GM10248 (cell line): ENCODE data around the gene PCNX2.
"Not testable (repeated sequence)": the region's sequence is repeated elsewhere in the genome, so short reads cannot be mapped to it uniquely, and the experiment has no call there.

Experiments
- CTCF ChIA-PET: fragments of 300-600 bp; sonication (Branson Sonifier 250); formaldehyde crosslinking; extraction: SDS; loops from one replicate; lab custom pipeline; 2021; ENCODE audit warnings: antibody characterized with exemption; lab: Yijun Ruan, JAX
- POLR2A ChIA-PET: fragments of 350-650 bp; sonication (Branson Sonifier 250); formaldehyde crosslinking; extraction: SDS; loops from one replicate; lab custom pipeline; 2020; ENCODE audit warnings: antibody characterized with exemption; lab: Yijun Ruan, JAX
- DNase-seq: peaks from one replicate; pipeline ENCODE4 v3.0.0; 2012; ENCODE audit errors: extremely low spot score
- TF ChIP-seq, protein P1 (sequence below): IDR thresholded peaks from 2 replicates; pipeline ENCODE4 v1.5.1; 2012; ENCODE audit warnings: mild to moderate bottlenecking, low read depth; ENCODE audit errors: extremely low read depth, missing control alignments, control extremely low read depth

PCNX2 gene

DNA sequence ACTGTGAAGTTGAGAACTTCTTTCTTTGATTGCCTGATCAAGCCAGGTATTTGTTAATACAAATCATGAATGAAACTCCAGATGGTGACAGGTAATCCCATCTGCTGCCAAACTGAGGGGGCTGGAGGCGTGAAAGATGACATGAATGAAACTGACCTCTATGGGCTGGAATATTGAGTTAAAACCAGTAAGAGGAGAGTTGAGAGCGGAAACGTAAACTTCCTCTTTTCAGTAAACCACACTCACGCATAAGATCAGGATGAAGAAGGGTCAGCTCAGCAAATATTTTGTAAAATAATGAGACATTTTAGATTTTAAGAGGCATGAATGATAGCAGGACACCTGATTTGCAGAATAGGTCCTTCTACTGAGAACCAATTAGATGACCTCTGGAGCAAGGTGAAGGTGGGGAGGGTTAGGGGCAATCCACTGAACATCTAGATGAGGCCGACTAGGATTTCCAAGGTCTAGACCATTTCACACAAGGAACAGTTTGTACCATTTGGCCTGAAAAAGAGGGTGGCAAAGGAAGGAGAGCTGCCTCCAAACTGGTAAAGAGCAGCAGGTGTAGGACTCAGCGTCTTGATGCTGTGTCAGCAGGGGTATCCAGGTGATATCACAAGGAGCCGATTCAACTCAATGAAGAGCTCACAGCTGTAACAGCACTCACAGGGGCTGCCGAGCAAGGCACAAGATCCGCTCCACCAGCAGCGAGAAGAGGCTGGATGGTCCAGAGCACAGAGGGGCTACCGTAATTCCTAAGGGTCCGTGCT lies 212.6 kb downstream of the PCNX2 start:
- POLR2A ChIA-PET: no interaction called here
- DNase-seq: no peak

DNA sequence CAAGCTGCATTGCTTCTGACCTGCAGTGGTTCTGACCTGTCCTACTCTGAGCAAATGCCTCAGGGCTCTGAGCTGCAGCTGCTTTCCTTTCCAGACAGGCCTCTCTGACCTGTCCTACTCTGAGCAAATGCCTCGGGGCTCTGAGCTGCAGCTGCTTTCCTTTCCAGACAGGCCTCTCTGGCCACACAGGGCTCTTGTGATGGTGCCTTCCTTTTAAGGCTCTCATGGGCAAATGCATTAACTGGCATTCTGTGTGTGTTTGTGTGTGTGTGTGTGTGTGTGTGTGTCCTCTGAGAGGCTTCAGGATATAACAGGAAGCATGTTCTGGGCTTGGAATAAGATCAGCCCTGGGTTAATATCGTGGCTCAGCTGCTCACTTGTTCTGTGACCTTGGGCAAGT lies 213.8 kb downstream of the PCNX2 start:
- ChIA-PET POLR2A (interaction anchor here (0.6 kb wide), 1 partner anchor 31 kb away, joined by 3 read pairs; no protein-coding TSS in a partner anchor), CTCF (interaction anchor here (1.1 to 1.6 kb wide), 4 partner anchors 14 to 56 kb away, joined by 3 to 4 read pairs (median 4); no protein-coding TSS in a partner anchor)
- TF ChIP-seq, protein P1, sequence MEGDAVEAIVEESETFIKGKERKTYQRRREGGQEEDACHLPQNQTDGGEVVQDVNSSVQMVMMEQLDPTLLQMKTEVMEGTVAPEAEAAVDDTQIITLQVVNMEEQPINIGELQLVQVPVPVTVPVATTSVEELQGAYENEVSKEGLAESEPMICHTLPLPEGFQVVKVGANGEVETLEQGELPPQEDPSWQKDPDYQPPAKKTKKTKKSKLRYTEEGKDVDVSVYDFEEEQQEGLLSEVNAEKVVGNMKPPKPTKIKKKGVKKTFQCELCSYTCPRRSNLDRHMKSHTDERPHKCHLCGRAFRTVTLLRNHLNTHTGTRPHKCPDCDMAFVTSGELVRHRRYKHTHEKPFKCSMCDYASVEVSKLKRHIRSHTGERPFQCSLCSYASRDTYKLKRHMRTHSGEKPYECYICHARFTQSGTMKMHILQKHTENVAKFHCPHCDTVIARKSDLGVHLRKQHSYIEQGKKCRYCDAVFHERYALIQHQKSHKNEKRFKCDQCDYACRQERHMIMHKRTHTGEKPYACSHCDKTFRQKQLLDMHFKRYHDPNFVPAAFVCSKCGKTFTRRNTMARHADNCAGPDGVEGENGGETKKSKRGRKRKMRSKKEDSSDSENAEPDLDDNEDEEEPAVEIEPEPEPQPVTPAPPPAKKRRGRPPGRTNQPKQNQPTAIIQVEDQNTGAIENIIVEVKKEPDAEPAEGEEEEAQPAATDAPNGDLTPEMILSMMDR: no peak
- no peak for DNase-seq

More for the DNA sequence above, 212.6 kb downstream of the PCNX2 start:
- CTCF ChIA-PET: interaction anchor here (0.8 to 1.0 kb wide), 2 partner anchors 21 to 57 kb away, joined by 3 read pairs; no protein-coding TSS in a partner anchor
- TF ChIP-seq, protein P1: no peak

DNA sequence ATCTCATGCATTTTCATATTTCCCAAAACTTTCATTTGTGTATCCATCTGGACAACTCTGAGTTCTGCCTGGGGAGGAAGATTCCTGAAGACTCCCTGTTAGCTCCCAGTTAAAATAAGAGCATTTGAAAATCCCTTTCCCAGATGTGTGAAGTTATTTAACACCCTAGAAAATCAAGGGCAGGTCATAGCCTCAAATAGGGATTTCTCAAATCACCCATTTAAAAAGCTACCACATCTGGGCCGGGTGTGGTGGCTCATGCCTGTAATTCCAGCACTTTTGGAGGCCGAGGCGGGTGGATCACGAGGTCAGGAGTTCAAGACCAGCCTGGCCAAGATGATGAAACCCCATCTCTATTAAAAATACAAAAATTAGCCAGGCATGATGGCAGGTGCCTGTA lies 214.7 kb downstream of the PCNX2 start:
- POLR2A ChIA-PET: not testable (repeated sequence)
- CTCF ChIA-PET: interaction anchor here (1.1 to 1.6 kb wide), 4 partner anchors 15 to 55 kb away, joined by 3 to 4 read pairs (median 4); no protein-coding TSS in a partner anchor

DNA sequence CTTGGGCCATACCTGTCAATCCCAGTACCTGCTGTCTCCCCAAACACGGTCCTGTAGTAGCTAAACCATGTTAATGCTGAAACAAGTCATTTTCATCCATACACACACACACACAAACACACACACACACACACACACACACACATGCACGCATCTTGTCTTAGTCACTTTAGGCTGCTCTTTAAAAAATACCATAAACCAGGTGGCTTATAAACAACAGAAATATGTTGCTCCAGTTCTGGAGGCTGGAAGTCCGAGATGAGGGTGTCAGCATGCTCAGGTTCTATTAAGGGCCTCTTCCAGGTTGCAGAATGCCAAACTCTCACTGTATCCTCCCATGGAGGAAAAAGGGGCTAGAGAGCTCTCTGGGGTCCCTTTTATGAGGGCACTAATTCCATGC lies 215.2 kb downstream of the PCNX2 start:
- ChIA-PET CTCF (interaction anchor here (1.6 kb wide), 1 partner anchor 16 kb away, joined by 4 read pairs; no protein-coding TSS in a partner anchor), POLR2A (no interaction called here)
- TF ChIP-seq, protein P1: no peak
- DNase-seq: no peak

More for the DNA sequence above, 214.7 kb downstream of the PCNX2 start:
- not testable (repeated sequence) for DNase-seq

DNA sequence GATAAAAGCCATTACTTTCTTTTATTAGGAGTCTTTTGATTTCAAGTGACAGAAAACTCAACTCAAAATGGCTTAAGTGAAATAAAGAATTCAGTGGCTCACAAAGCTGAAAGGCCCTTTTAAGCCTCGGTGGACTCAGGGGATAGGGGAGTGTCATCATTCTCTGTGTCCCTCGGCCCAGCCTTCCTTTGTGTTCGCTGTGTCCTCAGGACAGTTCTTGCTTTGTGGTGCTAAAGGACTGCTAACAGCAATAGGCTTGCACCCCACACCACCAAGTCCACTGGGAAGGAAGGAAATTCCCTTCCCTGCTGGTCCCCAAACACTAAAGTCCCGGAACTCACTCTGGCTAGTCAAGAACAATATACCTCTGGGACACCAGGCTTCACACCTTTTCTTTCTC lies 216.0 kb downstream of the PCNX2 start:
- no peak for DNase-seq
- POLR2A ChIA-PET: no interaction called here
- CTCF ChIA-PET: no interaction called here
- TF ChIP-seq, protein P1: no peak

DNA sequence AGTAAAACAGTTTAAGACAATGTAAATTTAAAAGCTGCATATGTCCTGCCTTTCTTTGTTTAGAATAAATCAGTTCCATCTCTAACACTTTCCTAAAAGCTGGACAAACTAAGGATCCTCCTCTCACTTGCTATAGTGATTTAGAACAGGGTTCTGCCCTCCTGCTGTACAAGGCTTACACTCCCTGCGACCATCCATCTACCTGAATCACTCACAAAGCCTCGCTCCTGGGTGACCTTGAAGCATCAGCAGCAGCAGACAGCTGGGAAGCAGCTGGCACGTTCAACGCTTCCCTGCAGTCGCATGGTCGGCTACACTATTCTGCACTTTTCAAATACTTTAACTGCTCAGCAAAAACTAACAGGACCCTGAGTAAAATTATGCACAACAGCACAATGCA lies 217.1 kb downstream of the PCNX2 start:
- TF ChIP-seq, protein P1: no peak
- POLR2A ChIA-PET: no interaction called here
- no peak for DNase-seq
- CTCF ChIA-PET: no interaction called here

DNA sequence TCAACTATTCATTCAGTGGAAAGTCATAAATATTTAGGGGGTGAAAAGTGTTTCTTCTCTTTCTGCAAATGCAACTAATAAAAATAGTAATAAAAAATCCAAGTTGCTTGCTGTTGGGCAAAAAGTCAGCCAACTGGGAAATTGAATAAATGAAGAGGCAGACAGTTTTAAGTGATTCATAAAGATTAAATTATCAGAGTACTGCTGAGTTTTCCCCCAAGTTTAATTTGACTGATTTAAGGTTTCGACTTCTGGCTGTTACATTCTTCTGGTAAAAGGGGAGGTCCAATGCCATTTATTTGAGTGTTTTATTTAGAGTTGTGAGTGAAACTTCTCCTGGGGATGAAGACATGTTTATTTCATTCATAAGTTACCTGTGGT lies 219.6 kb downstream of the PCNX2 start:
- TF ChIP-seq, protein P1: no peak
- no peak for DNase-seq
- ChIA-PET CTCF (interaction anchor here (1.2 kb wide), 1 partner anchor 14 kb away, joined by 3 read pairs; no protein-coding TSS in a partner anchor), POLR2A (no interaction called here)
